WTC11 (cell line): ENCODE data around the gene PPP1R26. TPM values are rescaled to one million over a fixed set of nuclear protein-coding genes. Genes with fewer than 3 reads are reported as not detected.

Experiments
- ATAC-seq: fragments of 200-7000 bp; cut with Tn5 transposase; 2 replicates; pipeline ENCODE4 v1.10.0; 2021; ENCODE audit warnings: mild to moderate bottlenecking, moderate library complexity
- CTCF ChIA-PET: fragments of 300-600 bp; sonication (Branson Sonifier 250); formaldehyde crosslinking; loops from one replicate; lab custom pipeline; 2021; ENCODE audit warnings: antibody characterized with exemption; lab: Charles Lee
- POLR2A ChIA-PET: fragments of 350-600 bp; sonication (Branson Sonifier 250); formaldehyde crosslinking; loops from one replicate; lab custom pipeline; 2021; ENCODE audit warnings: antibody characterized with exemption; lab: Charles Lee
- DNase-seq: peaks from one replicate; pipeline ENCODE4 v3.0.0; 2021; ENCODE audit warnings: low spot score
- H3K27ac Mint-ChIP-seq: 2 replicates; pipeline ENCODE4 v1.8.0; 2021; ENCODE audit warnings: mixed read lengths
- H3K27me3 Mint-ChIP-seq: 2 replicates; pipeline ENCODE4 v1.8.0; 2021; ENCODE audit warnings: low read depth, mild to moderate bottlenecking, moderate library complexity, mixed read lengths
- H3K36me3 Mint-ChIP-seq: 2 replicates; pipeline ENCODE4 v1.8.0; 2021; ENCODE audit warnings: mixed read lengths
- H3K4me1 Mint-ChIP-seq: 2 replicates; pipeline ENCODE4 v1.8.0; 2022; ENCODE audit warnings: mixed read lengths
- H3K4me3 Mint-ChIP-seq: 2 replicates; pipeline ENCODE4 v1.8.0; 2021; ENCODE audit warnings: mild to moderate bottlenecking, moderate library complexity, mixed read lengths
- H3K9me3 Mint-ChIP-seq: 2 replicates; pipeline ENCODE4 v1.8.0; 2021; ENCODE audit warnings: mixed read lengths
- CBFB ChIP-seq: sonication (generic); formaldehyde crosslinking; IDR thresholded peaks from 2 replicates; pipeline ENCODE4 v1.8.1; 2022; ENCODE audit warnings: mild to moderate bottlenecking, low read depth, missing genetic modification reagents
- CREM ChIP-seq: sonication (generic); formaldehyde crosslinking; IDR thresholded peaks from 2 replicates; pipeline ENCODE4 v1.8.1; 2022; ENCODE audit warnings: mild to moderate bottlenecking, missing genetic modification reagents, moderate library complexity
- ELF4 ChIP-seq: sonication (generic); formaldehyde crosslinking; IDR thresholded peaks from 2 replicates; pipeline ENCODE4 v1.8.1; 2022; ENCODE audit warnings: low read depth, mild to moderate bottlenecking, moderate library complexity, missing genetic modification reagents
- FOXK1 ChIP-seq: sonication (generic); formaldehyde crosslinking; IDR thresholded peaks from 2 replicates; pipeline ENCODE4 v1.8.0; 2022; ENCODE audit warnings: mild to moderate bottlenecking, moderate library complexity, missing genetic modification reagents
- GRHL2 ChIP-seq: fragments of 250-450 bp; sonication (Bioruptor Pico); IDR thresholded peaks from 2 replicates; pipeline ENCODE4 v1.8.0; 2022; ENCODE audit warnings: mild to moderate bottlenecking, moderate library complexity; ENCODE audit not compliant: insufficient replicate concordance, severe bottlenecking
- IRF2 ChIP-seq: sonication (generic); formaldehyde crosslinking; IDR thresholded peaks from 2 replicates; pipeline ENCODE4 v1.8.0; 2022; ENCODE audit warnings: low read depth, missing genetic modification reagents, borderline replicate concordance
- KAT7 ChIP-seq: sonication (generic); formaldehyde crosslinking; IDR thresholded peaks from 2 replicates; pipeline ENCODE4 v1.8.1; 2023; ENCODE audit warnings: missing genetic modification reagents, mild to moderate bottlenecking, borderline replicate concordance
- MYBL2 ChIP-seq: sonication (generic); formaldehyde crosslinking; IDR thresholded peaks from 2 replicates; pipeline ENCODE4 v1.8.1; 2023; ENCODE audit warnings: mild to moderate bottlenecking, moderate library complexity, missing genetic modification reagents
- NR2C2 ChIP-seq: sonication (generic); formaldehyde crosslinking; IDR thresholded peaks from 2 replicates; pipeline ENCODE4 v1.8.0; 2022; ENCODE audit warnings: mild to moderate bottlenecking, missing genetic modification reagents
- PRRX2 ChIP-seq: fragments of 250-450 bp; sonication (Bioruptor Pico); IDR thresholded peaks from 2 replicates; pipeline ENCODE4 v1.8.0; 2021; ENCODE audit warnings: mild to moderate bottlenecking
- RELA ChIP-seq: sonication (generic); formaldehyde crosslinking; IDR thresholded peaks from 2 replicates; pipeline ENCODE4 v1.8.1; 2022; ENCODE audit warnings: missing genetic modification reagents, mild to moderate bottlenecking, borderline replicate concordance
- SMAD3 ChIP-seq: sonication (generic); formaldehyde crosslinking; IDR thresholded peaks from 2 replicates; pipeline ENCODE4 v1.8.0; 2022; ENCODE audit warnings: missing genetic modification reagents, mild to moderate bottlenecking, borderline replicate concordance
- SP1 ChIP-seq: sonication (generic); formaldehyde crosslinking; conservative IDR thresholded peaks from 2 replicates; pipeline ENCODE4 v1.8.1; 2022; ENCODE audit warnings: missing genetic modification reagents
- TEAD4 ChIP-seq: sonication (generic); formaldehyde crosslinking; IDR thresholded peaks from 2 replicates; pipeline ENCODE4 v1.8.0; 2022; ENCODE audit warnings: mild to moderate bottlenecking, missing genetic modification reagents
- ZNF138 ChIP-seq: sonication (generic); formaldehyde crosslinking; conservative IDR thresholded peaks from 2 replicates; pipeline ENCODE4 v1.8.1; 2022; ENCODE audit warnings: mild to moderate bottlenecking, moderate library complexity, missing genetic modification reagents
- ZNF219 ChIP-seq: sonication (generic); formaldehyde crosslinking; IDR thresholded peaks from 2 replicates; pipeline ENCODE4 v1.8.0; 2023; ENCODE audit warnings: missing genetic modification reagents, mild to moderate bottlenecking, borderline replicate concordance
- ZNF281 ChIP-seq: sonication (generic); formaldehyde crosslinking; IDR thresholded peaks from 2 replicates; pipeline ENCODE4 v1.8.0; 2023; ENCODE audit warnings: mild to moderate bottlenecking, missing genetic modification reagents
- ZNF416 ChIP-seq: fragments of 250-450 bp; sonication (Bioruptor Pico); IDR thresholded peaks from 2 replicates; pipeline ENCODE4 v1.9.0; 2021; ENCODE audit warnings: mild to moderate bottlenecking, inconsistent platforms
- total RNA-seq: library from RNA; stranded (reverse); gene quantifications from 3 replicates; pipeline ENCODE4 v1.2.3, GENCODE V29; 2021
- TF ChIP-seq, protein P1 (sequence below): sonication (generic); formaldehyde crosslinking; IDR thresholded peaks from 2 replicates; pipeline ENCODE4 v1.8.1; 2022; ENCODE audit warnings: missing genetic modification reagents, borderline replicate concordance
- TF ChIP-seq, protein P2 (sequence below): sonication (generic); formaldehyde crosslinking; IDR thresholded peaks from 2 replicates; pipeline ENCODE4 v1.8.0; 2022; ENCODE audit warnings: missing genetic modification reagents
- TF ChIP-seq, protein P3 (sequence below): fragments of 250-450 bp; sonication (Bioruptor Pico); IDR thresholded peaks from 2 replicates; pipeline ENCODE4 v1.8.0; 2021; ENCODE audit warnings: mild to moderate bottlenecking

The PPP1R26 gene
- total RNA-seq, 1 experiment from 2014 or later: 44.4 TPM

DNA sequence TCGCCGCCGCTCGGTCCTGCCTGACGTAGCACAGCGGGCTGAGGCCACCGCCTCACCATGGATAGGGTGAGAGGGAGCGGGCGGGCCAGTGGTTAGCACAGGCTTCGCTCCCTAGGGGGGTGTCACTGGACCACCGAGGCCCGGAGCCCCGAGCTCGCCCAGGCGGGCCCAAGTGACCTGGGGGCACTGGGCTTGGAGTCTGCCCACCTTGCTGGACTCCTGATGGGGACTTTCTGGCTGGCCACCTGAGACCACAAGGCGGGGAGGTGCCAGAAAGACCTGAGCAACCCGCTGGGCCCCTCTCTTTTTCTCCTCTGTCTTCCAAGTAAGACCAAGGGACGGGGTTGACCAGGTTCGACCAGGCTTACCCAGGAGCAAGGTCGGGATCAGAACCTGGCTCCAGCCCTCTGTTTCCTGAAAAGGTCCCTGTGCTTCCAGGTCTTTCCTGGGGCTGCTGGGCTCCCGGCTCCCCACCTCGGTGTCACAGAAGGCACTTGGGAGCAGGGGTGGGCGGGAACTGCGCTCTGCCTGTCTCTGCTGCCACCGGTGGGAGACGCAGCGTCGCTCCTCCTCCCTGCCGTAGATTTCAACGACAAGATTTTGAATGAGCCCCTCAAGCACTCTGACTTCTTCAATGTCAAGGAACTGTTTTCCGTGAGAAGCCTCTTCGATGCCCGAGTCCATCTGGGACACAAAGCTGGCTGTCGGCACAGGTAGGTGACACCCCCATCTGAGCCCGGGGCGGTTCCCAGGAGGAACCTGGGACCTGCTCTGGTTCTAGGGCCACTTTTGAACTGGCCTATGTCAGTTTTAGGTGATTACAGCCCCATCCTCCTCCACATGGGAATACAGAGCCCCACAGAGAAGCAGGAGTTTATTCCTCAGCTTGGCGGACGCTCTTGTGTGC lies 21.9 kb downstream of the PPP1R26 start:
- ATAC-seq: peak; percentile 10
- Mint-ChIP-seq H3K4me1 (peaks cover 13% of the 10 kb centered on the region), H3K4me3 (peak overlapping the region; percentile 80), H3K9me3 (no peaks in the 10 kb centered on the region), H3K27ac (peak overlapping the region; percentile 76), H3K36me3 (peaks cover 21% of the 10 kb centered on the region), H3K27me3 (no peaks in the 10 kb centered on the region)
- ChIA-PET CTCF (no interaction called here), POLR2A (no interaction called here)
- TF ChIP-seq, protein P1, sequence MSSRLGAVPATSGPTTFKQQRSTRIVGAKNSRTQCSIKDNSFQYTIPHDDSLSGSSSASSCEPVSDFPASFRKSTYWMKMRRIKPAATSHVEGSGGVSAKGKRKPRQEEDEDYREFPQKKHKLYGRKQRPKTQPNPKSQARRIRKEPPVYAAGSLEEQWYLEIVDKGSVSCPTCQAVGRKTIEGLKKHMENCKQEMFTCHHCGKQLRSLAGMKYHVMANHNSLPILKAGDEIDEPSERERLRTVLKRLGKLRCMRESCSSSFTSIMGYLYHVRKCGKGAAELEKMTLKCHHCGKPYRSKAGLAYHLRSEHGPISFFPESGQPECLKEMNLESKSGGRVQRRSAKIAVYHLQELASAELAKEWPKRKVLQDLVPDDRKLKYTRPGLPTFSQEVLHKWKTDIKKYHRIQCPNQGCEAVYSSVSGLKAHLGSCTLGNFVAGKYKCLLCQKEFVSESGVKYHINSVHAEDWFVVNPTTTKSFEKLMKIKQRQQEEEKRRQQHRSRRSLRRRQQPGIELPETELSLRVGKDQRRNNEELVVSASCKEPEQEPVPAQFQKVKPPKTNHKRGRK (CRISPR knock-in tag): no peak
- no peak for TF ChIP-seq CBFB
- TF ChIP-seq MYBL2 (CRISPR knock-in tag): 0 out of 2 replicates have a peak, but pooled peaks have one; percentile 17
- DNase-seq: no peak

DNA sequence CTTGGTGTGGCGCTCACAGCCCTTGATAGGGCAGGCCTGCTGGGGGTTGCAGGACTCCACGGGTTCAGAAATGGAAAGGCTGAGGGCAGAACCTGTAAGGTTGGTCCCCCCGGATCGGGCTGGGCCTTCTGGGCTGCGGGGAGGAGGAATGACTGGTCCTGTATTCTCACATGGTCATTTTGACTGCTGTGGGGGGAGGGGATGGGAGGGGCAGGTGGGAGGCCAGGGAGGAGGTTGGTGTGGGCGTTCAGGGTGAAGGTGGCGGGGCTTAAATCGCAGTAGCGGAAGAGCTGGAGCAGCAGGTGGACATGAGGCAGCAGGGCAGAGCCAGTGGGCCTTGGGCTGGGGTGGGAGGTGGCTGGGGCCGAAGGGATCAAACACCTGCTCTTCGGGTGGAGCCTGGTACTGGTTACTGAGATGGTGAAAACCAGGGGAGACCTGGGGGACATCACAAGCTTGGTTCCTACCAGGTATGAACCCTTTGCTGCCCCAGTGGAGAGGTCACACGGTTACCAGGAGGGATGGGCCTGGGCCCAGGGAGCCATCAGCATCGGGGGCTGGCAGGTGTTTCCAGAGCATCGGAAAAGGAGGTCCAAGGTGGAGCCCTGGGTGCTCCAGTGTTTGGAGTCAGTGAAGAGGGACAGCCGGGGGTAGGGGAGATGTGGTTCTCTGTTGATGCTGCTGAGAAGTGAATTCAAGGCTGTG lies 22.7 kb downstream of the PPP1R26 start:
- Mint-ChIP-seq H3K27ac (peak overlapping the region; percentile 36), H3K27me3 (no peaks in the 10 kb centered on the region), H3K9me3 (no peaks in the 10 kb centered on the region), H3K4me1 (peaks cover 13% of the 10 kb centered on the region), H3K4me3 (peak overlapping the region; percentile 80), H3K36me3 (peaks cover 21% of the 10 kb centered on the region)
- POLR2A ChIA-PET: no interaction called here
- CTCF ChIA-PET: no interaction called here
- ATAC-seq (no peak), DNase-seq (no peak)
- TF ChIP-seq NR2C2 (CRISPR knock-in tag): no peak
- TF ChIP-seq IRF2 (CRISPR knock-in tag): no peak
- no peak for TF ChIP-seq RELA (CRISPR knock-in tag)
- TF ChIP-seq ELF4 (CRISPR knock-in tag): no peak
- TF ChIP-seq ZNF281 (CRISPR knock-in tag): no peak
- TF ChIP-seq CREM (CRISPR knock-in tag): no peak
- no peak for TF ChIP-seq GRHL2
- TF ChIP-seq PRRX2 (CRISPR knock-in tag): no peak
- TF ChIP-seq KAT7 (CRISPR knock-in tag): no peak
- TF ChIP-seq FOXK1 (CRISPR knock-in tag): no peak
- TF ChIP-seq, all 79 proteins: peak for 0

GRCh38 chr9:135502873-135503321 lies 23.3 kb downstream of the PPP1R26 start:
- ChIA-PET CTCF (no interaction called here), POLR2A (no interaction called here)
- ATAC-seq (no peak), DNase-seq (no peak)
- Mint-ChIP-seq H3K9me3 (no peaks in the 10 kb centered on the region), H3K4me1 (peaks cover 13% of the 10 kb centered on the region), H3K27me3 (no peaks in the 10 kb centered on the region), H3K4me3 (peak overlapping the region; percentile 80; the same call in 1 of the 2 replicates), H3K36me3 (peaks cover 21% of the 10 kb centered on the region), H3K27ac (peak overlapping the region; percentile 36; the same call in 1 of the 2 replicates)
- TF ChIP-seq SMAD3 (CRISPR knock-in tag): no peak
- no peak for TF ChIP-seq ZNF219
- TF ChIP-seq, protein P2, sequence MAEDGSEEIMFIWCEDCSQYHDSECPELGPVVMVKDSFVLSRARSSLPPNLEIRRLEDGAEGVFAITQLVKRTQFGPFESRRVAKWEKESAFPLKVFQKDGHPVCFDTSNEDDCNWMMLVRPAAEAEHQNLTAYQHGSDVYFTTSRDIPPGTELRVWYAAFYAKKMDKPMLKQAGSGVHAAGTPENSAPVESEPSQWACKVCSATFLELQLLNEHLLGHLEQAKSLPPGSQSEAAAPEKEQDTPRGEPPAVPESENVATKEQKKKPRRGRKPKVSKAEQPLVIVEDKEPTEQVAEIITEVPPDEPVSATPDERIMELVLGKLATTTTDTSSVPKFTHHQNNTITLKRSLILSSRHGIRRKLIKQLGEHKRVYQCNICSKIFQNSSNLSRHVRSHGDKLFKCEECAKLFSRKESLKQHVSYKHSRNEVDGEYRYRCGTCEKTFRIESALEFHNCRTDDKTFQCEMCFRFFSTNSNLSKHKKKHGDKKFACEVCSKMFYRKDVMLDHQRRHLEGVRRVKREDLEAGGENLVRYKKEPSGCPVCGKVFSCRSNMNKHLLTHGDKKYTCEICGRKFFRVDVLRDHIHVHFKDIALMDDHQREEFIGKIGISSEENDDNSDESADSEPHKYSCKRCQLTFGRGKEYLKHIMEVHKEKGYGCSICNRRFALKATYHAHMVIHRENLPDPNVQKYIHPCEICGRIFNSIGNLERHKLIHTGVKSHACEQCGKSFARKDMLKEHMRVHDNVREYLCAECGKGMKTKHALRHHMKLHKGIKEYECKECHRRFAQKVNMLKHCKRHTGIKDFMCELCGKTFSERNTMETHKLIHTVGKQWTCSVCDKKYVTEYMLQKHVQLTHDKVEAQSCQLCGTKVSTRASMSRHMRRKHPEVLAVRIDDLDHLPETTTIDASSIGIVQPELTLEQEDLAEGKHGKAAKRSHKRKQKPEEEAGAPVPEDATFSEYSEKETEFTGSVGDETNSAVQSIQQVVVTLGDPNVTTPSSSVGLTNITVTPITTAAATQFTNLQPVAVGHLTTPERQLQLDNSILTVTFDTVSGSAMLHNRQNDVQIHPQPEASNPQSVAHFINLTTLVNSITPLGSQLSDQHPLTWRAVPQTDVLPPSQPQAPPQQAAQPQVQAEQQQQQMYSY (CRISPR knock-in tag): no peak
- TF ChIP-seq SP1 (CRISPR knock-in tag): no peak
- no peak for TF ChIP-seq TEAD4 (CRISPR knock-in tag)
- TF ChIP-seq ZNF416: no peak
- no peak for TF ChIP-seq ZNF138
- TF ChIP-seq, protein P3, sequence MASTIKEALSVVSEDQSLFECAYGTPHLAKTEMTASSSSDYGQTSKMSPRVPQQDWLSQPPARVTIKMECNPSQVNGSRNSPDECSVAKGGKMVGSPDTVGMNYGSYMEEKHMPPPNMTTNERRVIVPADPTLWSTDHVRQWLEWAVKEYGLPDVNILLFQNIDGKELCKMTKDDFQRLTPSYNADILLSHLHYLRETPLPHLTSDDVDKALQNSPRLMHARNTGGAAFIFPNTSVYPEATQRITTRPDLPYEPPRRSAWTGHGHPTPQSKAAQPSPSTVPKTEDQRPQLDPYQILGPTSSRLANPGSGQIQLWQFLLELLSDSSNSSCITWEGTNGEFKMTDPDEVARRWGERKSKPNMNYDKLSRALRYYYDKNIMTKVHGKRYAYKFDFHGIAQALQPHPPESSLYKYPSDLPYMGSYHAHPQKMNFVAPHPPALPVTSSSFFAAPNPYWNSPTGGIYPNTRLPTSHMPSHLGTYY: no peak
- TF ChIP-seq GRHL2: no peak
